Measurements from ENCODE around the gene BIK.

The BIK gene

DNA sequence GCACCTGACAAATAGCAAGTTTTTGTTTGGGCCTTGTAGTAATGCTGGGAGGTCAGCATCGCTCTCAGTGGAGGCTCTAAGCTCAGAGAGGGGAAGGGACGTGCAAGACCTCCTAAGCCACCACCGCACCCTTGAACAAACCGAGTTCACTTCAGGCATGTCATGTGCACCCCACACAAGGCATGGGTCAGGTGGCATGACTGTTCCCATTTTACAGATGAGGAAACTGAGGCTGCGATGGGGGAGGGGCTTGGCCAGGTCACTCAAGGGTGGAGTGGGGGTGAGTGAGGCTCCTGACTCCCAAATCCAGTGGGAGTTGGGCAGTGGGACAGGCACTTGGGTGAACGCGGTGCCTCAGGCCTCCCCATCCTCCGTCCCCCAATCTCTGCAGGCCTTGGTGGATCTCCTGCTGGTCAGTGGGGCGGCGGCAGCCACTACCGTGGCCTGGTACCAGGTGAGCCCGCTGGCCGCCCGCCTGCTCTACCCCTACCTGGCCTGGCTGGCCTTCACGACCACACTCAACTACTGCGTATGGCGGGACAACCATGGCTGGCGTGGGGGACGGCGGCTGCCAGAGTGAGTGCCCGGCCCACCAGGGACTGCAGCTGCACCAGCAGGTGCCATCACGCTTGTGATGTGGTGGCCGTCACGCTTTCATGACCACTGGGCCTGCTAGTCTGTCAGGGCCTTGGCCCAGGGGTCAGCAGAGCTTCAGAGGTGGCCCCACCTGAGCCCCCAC lies 52.0 kb downstream of the BIK start:
- DNase-seq (ENCODE audit: low read depth): no peak

DNA sequence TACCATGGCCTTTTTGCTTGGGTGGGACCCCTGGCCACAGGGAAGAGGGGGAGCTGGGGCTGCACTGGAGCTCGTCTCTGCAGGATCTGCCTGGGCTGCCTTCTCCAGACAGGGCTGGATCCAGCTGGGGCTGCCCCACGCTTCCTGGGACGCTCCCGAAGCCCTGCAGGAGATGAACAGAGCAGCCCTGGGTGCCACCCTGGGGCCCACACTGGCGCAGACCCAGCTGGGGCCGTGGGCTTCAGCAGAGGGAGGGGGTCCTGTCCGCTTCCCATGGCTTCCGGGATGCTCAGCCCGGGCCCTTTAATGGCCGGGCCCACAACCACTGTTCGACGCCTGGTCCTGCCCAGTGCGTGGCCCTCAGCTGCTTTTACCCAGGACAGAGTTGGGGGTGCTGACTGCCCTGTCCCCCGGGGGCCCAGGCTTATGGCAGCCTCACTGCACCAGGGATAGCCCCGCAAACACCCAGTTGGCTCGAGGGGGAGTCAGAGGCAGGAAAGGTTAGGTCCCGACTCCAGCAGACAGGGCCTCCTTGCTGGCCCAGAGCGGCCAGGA lies 52.8 kb downstream of the BIK start:
- no peak for DNase-seq (ENCODE audit: low read depth)

DNA sequence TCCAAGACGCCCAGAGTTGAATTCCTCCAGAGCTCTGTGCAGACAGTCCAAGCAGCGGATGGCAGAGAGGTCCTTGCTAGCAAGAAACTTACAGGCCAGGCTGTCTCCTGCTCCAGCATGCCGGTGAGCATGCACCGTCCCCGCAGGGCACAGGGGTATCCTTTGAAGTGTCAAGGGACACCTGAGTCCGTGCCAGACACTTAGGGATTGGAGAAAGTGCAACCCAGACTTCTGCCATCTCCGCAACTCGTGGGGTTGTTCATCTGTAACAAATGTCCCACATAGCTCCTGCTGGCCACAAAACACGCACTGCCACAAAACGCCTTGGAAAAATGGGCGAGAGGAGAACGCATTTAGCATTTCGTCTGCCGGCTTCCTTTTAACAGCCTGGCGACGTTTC lies 54.1 kb downstream of the BIK start:
- no peak for DNase-seq (ENCODE audit: low read depth)

GRCh38 chr22:43166132-43166930 lies 55.8 kb downstream of the BIK start:
- no peak for DNase-seq (ENCODE audit: low read depth)

DNA sequence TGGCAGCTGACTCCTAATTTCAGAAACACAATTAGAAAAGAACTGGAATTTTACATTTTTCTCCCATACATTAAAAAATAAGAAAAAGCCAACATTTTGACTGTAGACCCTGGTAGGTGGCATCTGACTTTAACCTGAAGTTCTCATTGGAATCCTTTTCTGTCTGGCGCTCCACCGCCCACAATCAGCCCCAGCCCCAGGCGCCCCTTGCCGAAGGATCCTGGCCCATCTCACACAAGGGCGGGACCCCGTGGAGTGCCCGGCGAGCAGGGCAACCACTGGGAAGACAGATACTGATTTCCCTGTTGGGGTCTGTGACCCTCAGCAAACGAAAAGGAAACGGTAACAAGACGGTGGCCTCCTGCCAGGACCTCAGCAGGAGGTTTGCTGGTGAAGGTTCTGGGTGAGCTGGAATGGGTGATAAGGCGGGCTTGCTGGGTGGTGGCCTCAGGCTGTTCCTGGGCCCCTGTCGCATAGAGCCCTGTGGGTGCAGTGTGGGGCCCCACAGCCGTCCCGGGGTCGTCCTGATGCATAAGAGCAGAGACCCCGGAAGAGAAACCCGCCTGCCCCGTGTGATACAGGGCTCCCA lies 56.5 kb downstream of the BIK start:
- no peak for DNase-seq (ENCODE audit: low read depth)

GRCh38 chr22:43168471-43169309 lies 58.1 kb downstream of the BIK start:
- DNase-seq (ENCODE audit: low read depth): no peak

DNA sequence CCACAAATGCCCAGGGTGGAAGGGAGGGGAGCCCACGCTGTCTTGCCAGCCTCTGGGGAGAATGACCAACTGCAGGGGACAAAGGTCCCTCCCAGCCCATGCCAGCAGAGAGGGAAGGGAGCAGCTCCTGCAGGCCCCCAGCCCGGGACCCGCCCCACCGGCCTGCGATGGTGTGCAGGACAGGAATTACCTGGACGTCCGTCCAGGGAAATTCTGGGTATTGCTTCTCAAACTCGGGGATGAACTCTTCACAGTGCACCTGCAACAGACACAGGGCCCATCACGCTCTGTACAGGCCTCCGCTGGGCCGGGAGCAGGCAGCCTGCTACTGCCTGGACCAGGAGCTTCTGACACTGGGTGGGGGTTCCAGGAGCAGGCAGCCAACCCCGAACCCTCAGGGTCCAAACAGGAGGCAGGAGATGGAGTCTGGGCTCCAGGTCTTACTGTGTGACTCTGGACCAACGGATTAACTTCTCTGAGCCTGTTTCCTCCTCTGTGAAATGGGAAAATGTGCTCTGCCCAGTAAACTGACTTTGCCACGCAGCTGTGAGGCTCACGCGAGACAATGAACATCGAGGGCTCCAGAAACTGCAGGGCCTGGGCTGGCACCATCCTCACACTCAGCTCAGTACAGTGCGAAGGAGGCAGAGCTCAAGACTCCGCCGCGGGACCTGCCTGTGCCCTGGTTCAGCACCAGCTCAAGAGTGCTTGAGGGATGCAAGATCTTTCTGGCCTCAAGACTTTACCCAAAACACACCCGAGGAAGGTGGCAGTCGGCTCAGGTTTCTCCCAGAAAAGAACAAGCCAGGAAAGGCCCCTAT lies 59.0 kb downstream of the BIK start:
- DNase-seq (ENCODE audit: low read depth): no peak

- DNase-seq (ENCODE audit: low read depth): no peak
These were observed 59.6 kb downstream of the BIK start for GRCh38 chr22:43170131-43170480.

GRCh38 chr22:43171019-43171491 lies 60.5 kb downstream of the BIK start:
- DNase-seq (ENCODE audit: low read depth): no peak

DNA sequence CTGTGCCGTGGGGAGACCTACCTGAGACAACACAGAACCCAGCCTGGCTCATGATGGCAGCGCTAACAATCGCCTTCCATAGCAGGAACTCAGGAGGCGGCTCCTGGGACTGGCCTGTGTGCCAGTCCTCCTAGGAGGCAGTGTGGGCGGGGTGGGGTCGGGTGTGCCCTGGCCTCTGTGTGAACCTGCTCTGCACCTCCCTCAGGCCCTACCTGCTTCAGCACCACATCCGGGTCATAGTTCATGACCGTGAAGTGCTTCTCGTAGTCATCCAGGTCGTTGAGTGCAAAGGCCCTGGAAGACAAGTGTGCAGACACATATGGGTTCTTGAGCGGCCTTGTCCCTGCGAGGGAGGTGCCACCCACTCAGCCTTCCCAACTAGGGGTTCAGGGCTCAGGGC lies 61.1 kb downstream of the BIK start:
- no peak for DNase-seq (ENCODE audit: low read depth)

GRCh38 chr22:43172191-43172590 lies 61.6 kb downstream of the BIK start:
- DNase-seq (ENCODE audit: low read depth): no peak

GRCh38 chr22:43173566-43173965 lies 63.0 kb downstream of the BIK start:
- no peak for DNase-seq (ENCODE audit: low read depth)

GRCh38 chr22:43173976-43174720 lies 63.6 kb downstream of the BIK start:
- no peak for DNase-seq (ENCODE audit: low read depth)

GRCh38 chr22:43174941-43175531 lies 64.5 kb downstream of the BIK start:
- no peak for DNase-seq (ENCODE audit: low read depth)

GRCh38 chr22:43176090-43176489 lies 65.5 kb downstream of the BIK start:
- no peak for DNase-seq (ENCODE audit: low read depth)

- no peak for DNase-seq (ENCODE audit: low read depth)
These were observed 66.9 kb downstream of the BIK start for GRCh38 chr22:43177479-43177878.

All from stimulated activated CD8-positive, alpha-beta memory T cell treated with anti-CD3 and anti-CD28 coated beads, Interleukin-4, amount 100 ng/mL, for 24 hours (primary cell).